ENCODE measurements around the gene ZBTB20. TPM values are rescaled to one million over a fixed set of nuclear protein-coding genes. Genes with fewer than 3 reads are reported as not detected.

Gene ZBTB20
- total RNA-seq, 2 experiments from 2014 or later = 5.2 to 6.4 TPM

DNA sequence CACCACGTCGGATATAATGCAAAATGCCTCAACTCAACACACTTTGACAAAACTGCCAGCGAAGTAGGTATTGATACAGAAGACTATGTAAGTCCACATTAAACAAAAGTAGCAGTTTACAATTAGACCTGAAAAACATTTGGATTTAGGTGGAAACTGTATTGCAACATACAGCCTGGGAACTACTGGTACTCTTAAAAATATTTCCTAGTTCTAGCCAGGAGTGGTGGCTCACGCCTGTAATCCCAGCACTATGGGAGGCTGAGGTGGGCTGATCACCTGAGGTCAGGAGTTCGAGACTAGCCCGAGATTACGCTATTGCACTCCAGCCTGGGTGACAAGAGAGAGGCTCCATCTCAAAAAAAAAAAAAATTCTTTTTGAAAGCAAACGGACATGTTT lies 246.2 kb downstream of the ZBTB20 start:
- no peak overlapping the region for H3K4me3 Mint-ChIP-seq

DNA sequence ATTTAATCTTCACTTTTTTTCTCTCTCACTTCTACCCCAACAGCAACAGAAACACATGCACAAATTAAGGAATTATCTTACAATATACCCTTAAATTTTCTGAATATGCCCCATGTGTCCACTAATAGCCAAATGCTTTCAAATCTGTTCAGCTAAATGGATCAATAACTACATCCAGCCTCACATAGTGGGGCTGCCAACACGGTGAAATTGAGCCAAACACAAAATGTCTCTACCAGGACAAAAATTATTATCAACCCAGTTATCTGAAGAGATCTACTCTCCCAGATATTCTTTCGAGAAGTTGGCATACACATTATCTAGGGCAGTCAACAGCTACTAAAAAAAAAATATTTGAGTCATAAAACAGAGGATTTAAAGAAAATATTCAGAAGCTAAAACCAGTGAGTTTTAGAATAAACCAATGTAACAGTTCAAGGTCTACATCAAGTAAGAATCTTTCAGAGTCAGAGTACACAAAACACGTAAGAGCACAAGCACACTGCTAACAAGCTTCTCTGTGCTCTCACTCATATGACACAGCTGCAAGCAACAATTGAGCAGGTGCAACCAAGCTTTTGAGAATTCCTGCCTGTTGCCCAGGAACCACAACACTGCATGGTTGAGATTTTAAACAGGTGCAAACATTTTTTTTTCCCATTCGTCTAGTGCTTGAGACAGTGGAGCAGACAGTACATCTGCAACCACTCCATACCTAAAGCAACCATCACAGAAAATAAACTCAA lies 247.7 kb downstream of the ZBTB20 start:
- CTCF ChIA-PET = no interaction called here
- POLR2A ChIA-PET = no interaction called here
- H3K36me3 Mint-ChIP-seq (ENCODE audit: low read depth) = peaks cover 5% of the 10 kb centered on the region
- no peak overlapping the region for H3K27ac Mint-ChIP-seq
- H3K4me3 Mint-ChIP-seq = no peak overlapping the region
- ATAC-seq = no peak
- H3K9me3 Mint-ChIP-seq (ENCODE audit: low read depth) = no peaks in the 10 kb centered on the region
- DNase-seq = no peak
- intact Hi-C loops (cut with DNase I, micrococcal nuclease) = no loop called here
- peaks cover 7% of the 10 kb centered on the region for H3K4me1 Mint-ChIP-seq
- no peaks in the 10 kb centered on the region for H3K27me3 Mint-ChIP-seq

More for the DNA sequence above, 246.2 kb downstream of the ZBTB20 start:
- no peak for ATAC-seq
- Mint-ChIP-seq H3K9me3 (ENCODE audit: low read depth) (no peaks in the 10 kb centered on the region), H3K27me3 (no peaks in the 10 kb centered on the region), H3K27ac (no peak overlapping the region), H3K36me3 (ENCODE audit: low read depth) (peaks cover 5% of the 10 kb centered on the region), H3K4me1 (peaks cover 15% of the 10 kb centered on the region)
- no peak for DNase-seq
- POLR2A ChIA-PET = no interaction called here
- intact Hi-C loops (cut with DNase I, micrococcal nuclease) = no loop called here
- CTCF ChIA-PET = no interaction called here

DNA sequence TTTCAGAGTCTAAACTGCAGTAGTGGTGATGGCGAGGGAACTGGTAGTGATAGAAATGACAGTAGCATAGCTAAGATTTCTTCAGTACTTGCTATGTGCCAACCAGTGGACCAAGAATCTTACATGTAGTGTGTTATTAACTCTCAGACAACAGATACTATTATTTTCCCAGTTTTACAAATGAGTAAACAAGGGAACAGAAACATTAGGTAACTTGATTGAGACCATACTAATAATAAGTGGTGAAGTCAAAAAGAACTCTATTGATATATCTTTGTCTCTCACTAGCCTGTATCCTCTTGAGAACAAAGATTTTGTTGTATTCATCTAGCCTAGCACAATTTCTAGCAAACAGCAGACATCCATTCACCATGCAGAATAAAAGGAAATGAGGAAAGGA lies 250.1 kb downstream of the ZBTB20 start:
- DNase-seq (no peak), ATAC-seq (no peak)
- Mint-ChIP-seq H3K27me3 (no peaks in the 10 kb centered on the region), H3K36me3 (ENCODE audit: low read depth) (peaks cover 10% of the 10 kb centered on the region), H3K4me3 (no peak overlapping the region), H3K9me3 (ENCODE audit: low read depth) (no peaks in the 10 kb centered on the region), H3K4me1 (peaks cover 4% of the 10 kb centered on the region), H3K27ac (no peak overlapping the region)
- CTCF ChIA-PET = no interaction called here
- POLR2A ChIA-PET = no interaction called here
- intact Hi-C loops (cut with DNase I, micrococcal nuclease) = no loop called here

DNA sequence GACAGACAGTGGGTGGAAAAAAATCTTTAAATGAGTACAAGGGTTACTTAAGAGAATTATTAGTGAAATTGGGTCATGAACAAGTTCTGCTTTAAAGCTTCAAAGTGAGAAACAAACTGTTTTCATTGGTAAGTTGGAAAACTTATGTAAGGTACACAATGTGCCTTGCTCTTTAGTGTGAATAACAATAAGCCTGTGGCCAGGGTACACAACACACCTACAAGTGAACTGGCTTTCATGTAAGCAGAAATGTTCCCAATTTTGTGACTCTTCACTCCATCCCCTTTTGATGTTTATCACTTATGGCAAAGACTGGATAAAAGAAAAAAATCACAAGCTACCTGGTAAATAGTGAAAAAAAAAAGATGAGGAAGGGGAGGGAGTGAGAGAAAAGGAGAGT lies 253.7 kb downstream of the ZBTB20 start:
- DNase-seq (no peak), ATAC-seq (no peak)
- Mint-ChIP-seq H3K27me3 (no peaks in the 10 kb centered on the region), H3K27ac (no peak overlapping the region), H3K9me3 (ENCODE audit: low read depth) (no peaks in the 10 kb centered on the region), H3K36me3 (ENCODE audit: low read depth) (peaks cover 6% of the 10 kb centered on the region), H3K4me1 (no peaks in the 10 kb centered on the region), H3K4me3 (no peak overlapping the region)
- ChIA-PET POLR2A (no interaction called here), CTCF (interaction anchor here (1.6 kb wide), 1 partner anchor 16 kb away, joined by 3 read pairs; no protein-coding TSS in a partner anchor)
- intact Hi-C loops (cut with DNase I, micrococcal nuclease) = no loop called here

DNA sequence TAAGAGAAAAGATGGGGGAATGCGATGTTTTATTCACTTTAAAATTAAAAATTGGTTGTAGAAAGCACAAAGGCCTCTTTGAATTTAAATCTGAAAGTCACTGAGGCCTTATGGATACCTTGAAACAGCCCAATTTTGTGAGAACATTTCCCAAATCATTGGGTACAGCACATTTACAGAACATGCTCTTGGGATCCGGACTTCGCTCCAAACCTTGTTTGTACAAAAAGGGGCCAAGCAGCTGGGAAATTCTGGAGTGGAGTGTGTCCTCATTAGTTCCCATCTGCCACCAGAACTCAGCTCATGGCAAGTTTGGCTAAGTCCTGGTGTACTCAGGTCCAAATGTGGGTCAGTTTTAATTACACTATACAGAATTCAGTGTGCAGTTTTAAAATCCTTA lies 254.2 kb downstream of the ZBTB20 start:
- DNase-seq (no peak), ATAC-seq (no peak)
- ChIA-PET CTCF (interaction anchor here (1.6 kb wide), 1 partner anchor 16 kb away, joined by 3 read pairs; no protein-coding TSS in a partner anchor), POLR2A (no interaction called here)
- Mint-ChIP-seq H3K27me3 (no peaks in the 10 kb centered on the region), H3K4me1 (no peaks in the 10 kb centered on the region), H3K27ac (no peak overlapping the region), H3K36me3 (ENCODE audit: low read depth) (peaks cover 6% of the 10 kb centered on the region), H3K9me3 (ENCODE audit: low read depth) (no peaks in the 10 kb centered on the region), H3K4me3 (no peak overlapping the region)
- intact Hi-C loops (cut with DNase I, micrococcal nuclease) = no loop called here

DNA sequence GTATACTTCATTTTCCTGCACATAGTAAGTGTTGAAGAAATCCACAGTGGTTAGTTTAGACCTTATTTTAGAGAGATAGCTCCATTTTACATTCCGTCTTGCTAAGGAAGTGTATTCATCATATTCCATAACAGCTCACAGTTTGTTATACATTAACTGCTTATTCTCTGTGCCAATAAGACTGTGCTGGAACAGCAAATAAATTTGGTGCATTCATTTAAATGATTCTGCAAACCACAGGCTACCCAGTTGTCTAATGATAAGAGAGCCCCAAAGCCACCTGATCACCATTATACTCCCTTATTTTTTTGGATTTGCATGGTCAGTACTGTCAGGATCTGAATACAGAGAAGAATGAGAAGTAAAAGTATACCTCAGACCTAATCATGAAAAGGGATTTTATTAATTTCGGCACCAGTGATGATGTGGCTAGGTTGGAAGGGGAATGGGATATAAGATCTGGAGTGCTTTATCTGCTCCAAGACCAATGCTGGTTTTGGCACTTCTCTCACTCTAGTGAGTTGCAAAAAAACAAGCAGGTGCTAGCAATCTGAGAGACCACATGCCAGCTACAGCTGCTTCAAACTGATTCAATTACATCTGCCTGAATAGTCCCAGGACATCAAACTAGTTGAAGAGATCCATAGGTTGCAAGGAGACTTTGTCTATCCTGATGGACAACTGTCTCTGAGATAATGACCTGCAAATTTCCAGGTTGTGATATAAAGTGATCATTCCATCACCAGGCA lies 254.8 kb downstream of the ZBTB20 start:
- no peak for ATAC-seq
- intact Hi-C loops (cut with DNase I, micrococcal nuclease) = no loop called here
- H3K4me1 Mint-ChIP-seq = no peaks in the 10 kb centered on the region
- no peaks in the 10 kb centered on the region for H3K9me3 Mint-ChIP-seq (ENCODE audit: low read depth)
- H3K4me3 Mint-ChIP-seq = no peak overlapping the region
- POLR2A ChIA-PET = no interaction called here
- H3K27me3 Mint-ChIP-seq = no peaks in the 10 kb centered on the region
- peaks cover 6% of the 10 kb centered on the region for H3K36me3 Mint-ChIP-seq (ENCODE audit: low read depth)
- H3K27ac Mint-ChIP-seq = no peak overlapping the region
- CTCF ChIA-PET = no interaction called here
- no peak for DNase-seq

DNA sequence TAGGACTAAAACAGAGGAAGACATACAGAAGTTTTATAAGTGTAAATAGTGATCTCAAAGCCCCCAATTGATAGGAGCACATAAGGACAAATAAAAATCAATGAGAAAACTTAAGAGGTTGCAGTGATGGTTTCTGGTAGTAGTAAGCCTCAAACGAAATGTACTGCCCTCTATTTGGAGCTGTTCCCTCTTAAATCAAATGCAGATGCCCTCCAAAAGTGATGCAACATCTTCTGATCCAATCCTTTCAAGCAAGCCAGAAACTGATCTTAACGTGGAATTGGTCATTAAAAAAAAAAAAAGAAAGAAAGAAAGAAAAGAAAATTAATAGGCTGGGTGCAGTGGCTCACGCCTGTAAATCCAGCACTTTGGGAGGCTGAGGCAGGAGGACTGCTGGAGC lies 259.3 kb downstream of the ZBTB20 start:
- Mint-ChIP-seq H3K36me3 (ENCODE audit: low read depth) (peaks cover 3% of the 10 kb centered on the region), H3K27ac (no peak overlapping the region), H3K4me1 (no peaks in the 10 kb centered on the region), H3K4me3 (no peak overlapping the region), H3K27me3 (no peaks in the 10 kb centered on the region), H3K9me3 (ENCODE audit: low read depth) (peaks cover 2% of the 10 kb centered on the region)
- no peak for ATAC-seq
- intact Hi-C loops (cut with DNase I, micrococcal nuclease) = no loop called here
- ChIA-PET CTCF (no interaction called here), POLR2A (no interaction called here)
- no peak for DNase-seq

DNA sequence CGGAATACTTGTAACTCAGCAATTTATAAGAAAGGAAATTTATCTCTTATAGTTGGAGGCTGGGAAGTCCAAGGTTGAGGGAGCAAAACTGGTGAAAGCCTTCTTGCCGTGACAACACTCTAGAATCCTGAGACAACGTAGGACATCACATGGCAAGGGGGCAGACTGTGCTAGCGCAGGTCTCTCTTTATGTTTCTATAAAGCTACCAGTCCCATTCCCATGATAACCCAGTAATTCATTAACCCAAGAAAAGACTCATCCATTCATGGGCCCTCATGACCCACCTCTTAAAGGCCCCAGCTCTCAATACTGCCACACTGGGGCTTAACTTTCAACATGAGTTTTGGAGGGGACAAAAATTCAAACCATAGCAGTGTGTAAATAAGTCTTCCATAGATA lies 260.2 kb downstream of the ZBTB20 start:
- intact Hi-C loops (cut with DNase I, micrococcal nuclease) = no loop called here
- Mint-ChIP-seq H3K27me3 (no peaks in the 10 kb centered on the region), H3K9me3 (ENCODE audit: low read depth) (peaks cover 2% of the 10 kb centered on the region), H3K4me1 (no peaks in the 10 kb centered on the region), H3K4me3 (no peak overlapping the region), H3K36me3 (ENCODE audit: low read depth) (peaks cover 3% of the 10 kb centered on the region), H3K27ac (no peak overlapping the region)
- no peak for ATAC-seq
- ChIA-PET CTCF (no interaction called here), POLR2A (interaction anchor here (0.5 kb wide), 1 partner anchor 252 kb away, joined by 3 read pairs; no protein-coding TSS in a partner anchor)
- no peak for DNase-seq

DNA sequence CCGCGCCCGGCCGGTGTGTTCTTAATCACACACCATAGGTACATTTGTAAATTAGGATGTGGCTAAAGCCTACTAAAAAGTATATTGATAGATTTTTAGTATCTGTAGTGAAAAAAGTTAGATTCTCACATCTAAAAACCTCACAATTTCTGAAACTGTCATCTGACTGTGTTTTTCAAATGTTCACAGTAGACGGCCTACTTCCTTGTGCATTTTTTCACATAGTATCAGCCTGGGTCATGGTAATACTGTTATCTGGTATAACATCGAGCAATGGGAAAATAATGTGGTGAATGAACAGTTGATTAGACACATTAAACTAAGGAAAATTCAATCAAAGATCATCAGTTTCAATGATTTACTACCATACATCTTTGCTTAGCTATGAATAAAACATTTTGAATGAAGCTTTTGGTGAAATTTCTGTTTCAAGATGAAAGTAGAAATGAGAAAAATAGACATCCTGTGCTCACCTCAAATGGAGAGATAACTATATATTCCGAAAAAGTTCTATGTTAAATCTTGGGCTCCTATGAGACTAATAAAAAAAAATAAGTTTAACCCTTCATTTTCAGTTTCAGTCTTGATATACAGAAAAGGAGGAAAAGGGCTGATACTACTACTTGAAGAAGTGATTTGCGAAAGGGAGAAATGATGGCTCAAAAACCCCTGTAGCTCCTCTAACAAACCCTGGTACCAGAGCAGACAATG lies 262.7 kb downstream of the ZBTB20 start:
- intact Hi-C loops (cut with DNase I, micrococcal nuclease) = no loop called here
- H3K27ac Mint-ChIP-seq = no peak overlapping the region
- CTCF ChIA-PET = no interaction called here

DNA sequence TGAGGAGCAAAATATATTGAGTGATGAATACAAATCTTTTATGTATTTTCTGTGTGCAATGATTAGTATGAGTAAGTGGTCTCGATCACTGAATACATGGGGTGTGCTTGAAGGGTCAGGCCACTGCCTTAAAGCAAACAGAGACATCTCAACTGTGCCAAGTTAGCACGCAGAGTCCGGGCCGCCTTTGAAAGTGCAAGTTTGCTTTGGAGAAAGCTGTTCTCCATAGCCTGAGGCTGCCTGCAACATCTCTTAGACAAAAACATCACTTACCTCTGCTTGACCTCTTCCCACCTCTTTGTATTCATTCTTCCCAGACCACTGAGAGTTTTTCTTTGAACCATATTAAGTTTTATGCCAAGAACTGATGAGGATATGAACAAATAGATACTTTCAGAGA lies 267.0 kb downstream of the ZBTB20 start:
- ChIA-PET POLR2A (no interaction called here), CTCF (no interaction called here)
- Mint-ChIP-seq H3K27ac (no peak overlapping the region), H3K4me3 (no peak overlapping the region), H3K4me1 (peaks cover 17% of the 10 kb centered on the region), H3K9me3 (ENCODE audit: low read depth) (no peaks in the 10 kb centered on the region), H3K27me3 (no peaks in the 10 kb centered on the region), H3K36me3 (ENCODE audit: low read depth) (peaks cover under 1% of the 10 kb centered on the region)
- intact Hi-C loops (cut with DNase I, micrococcal nuclease) = no loop called here
- no peak for DNase-seq
- no peak for ATAC-seq

More for the DNA sequence above, 262.7 kb downstream of the ZBTB20 start:
- H3K36me3 Mint-ChIP-seq (ENCODE audit: low read depth) = peaks cover 3% of the 10 kb centered on the region
- no peaks in the 10 kb centered on the region for H3K27me3 Mint-ChIP-seq
- H3K4me3 Mint-ChIP-seq = no peak overlapping the region
- POLR2A ChIA-PET = no interaction called here
- ATAC-seq = no peak
- peaks cover 8% of the 10 kb centered on the region for H3K4me1 Mint-ChIP-seq
- H3K9me3 Mint-ChIP-seq (ENCODE audit: low read depth) = peaks cover 2% of the 10 kb centered on the region
- no peak for DNase-seq

DNA sequence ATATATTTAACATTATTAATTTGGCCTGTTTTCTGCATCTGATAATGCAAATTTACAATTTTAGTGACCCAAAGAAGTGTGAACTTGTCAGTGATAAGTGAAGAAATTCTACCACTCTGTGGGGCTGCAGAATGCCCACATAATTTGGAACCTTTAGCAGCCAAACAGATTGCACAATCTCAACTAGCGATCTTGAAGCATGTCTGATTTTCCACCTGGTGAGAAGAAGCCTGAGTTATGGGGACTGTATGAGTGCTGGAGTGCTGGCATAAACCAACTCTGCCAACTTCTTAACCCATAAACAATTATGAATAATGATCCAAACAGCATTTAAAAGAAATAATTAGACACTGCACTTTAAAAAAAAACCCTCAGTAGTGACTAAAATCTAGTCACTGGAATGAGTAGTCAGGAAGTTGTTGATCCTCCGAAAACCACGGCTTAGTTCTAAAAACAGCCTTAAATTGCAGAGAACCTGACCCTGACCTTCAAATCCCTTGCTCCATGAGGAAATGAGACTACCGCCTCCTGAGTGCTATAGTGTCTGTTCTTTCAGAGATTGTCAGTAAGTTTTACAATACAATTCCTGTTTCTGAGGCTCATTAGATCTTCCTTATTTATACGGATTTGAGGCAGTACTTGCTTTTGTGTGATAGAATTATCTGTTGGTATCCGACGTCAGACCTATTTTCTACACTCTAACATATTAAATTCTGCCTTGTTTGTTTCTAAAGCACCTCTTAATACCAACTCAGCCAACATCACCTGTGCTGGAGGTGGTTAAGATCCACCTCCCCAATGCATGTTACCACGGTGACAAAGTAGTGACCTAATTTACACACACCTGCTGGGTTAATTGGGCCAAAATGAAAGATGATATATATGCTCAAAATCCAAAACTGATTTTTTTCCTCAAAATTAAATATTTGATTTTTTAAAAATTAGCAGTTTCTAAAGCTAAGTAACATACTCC lies 267.7 kb downstream of the ZBTB20 start:
- H3K9me3 Mint-ChIP-seq (ENCODE audit: low read depth) = no peaks in the 10 kb centered on the region
- intact Hi-C loops (cut with DNase I, micrococcal nuclease) = no loop called here
- CTCF ChIA-PET = interaction anchor here (0.6 to 0.8 kb wide), 3 partner anchors 44 to 1320 kb away, joined by 3 read pairs; no protein-coding TSS in a partner anchor
- no peaks in the 10 kb centered on the region for H3K27me3 Mint-ChIP-seq
- peaks cover 17% of the 10 kb centered on the region for H3K4me1 Mint-ChIP-seq
- H3K4me3 Mint-ChIP-seq = no peak overlapping the region
- H3K36me3 Mint-ChIP-seq (ENCODE audit: low read depth) = no peaks in the 10 kb centered on the region
- POLR2A ChIA-PET = no interaction called here
- ATAC-seq (no peak), DNase-seq (no peak)
- no peak overlapping the region for H3K27ac Mint-ChIP-seq
